WTC11 (cell line): ENCODE results near the gene PDHA1.

Experiments
- ATF1 ChIP-seq: sonication (generic); formaldehyde crosslinking; IDR thresholded peaks from 2 replicates; pipeline ENCODE4 v1.8.1; 2023; ENCODE audit warnings: mild to moderate bottlenecking, moderate library complexity, missing genetic modification reagents
- HMGA2 ChIP-seq: fragments of 250-450 bp; sonication (Bioruptor Pico); IDR thresholded peaks from 2 replicates; pipeline ENCODE4 v1.4.0; 2021; ENCODE audit warnings: mild to moderate bottlenecking, moderate library complexity
- IRF2 ChIP-seq: sonication (generic); formaldehyde crosslinking; IDR thresholded peaks from 2 replicates; pipeline ENCODE4 v1.8.0; 2022; ENCODE audit warnings: low read depth, missing genetic modification reagents, borderline replicate concordance
- MYBL2 ChIP-seq: sonication (generic); formaldehyde crosslinking; IDR thresholded peaks from 2 replicates; pipeline ENCODE4 v1.8.1; 2023; ENCODE audit warnings: mild to moderate bottlenecking, moderate library complexity, missing genetic modification reagents
- NFYB ChIP-seq: sonication (generic); formaldehyde crosslinking; conservative IDR thresholded peaks from 2 replicates; pipeline ENCODE4 v1.8.0; 2022; ENCODE audit warnings: low read depth, missing genetic modification reagents
- ZNF317 ChIP-seq: sonication (generic); formaldehyde crosslinking; IDR thresholded peaks from 2 replicates; pipeline ENCODE4 v1.8.1; 2023; ENCODE audit warnings: low read depth, mild to moderate bottlenecking, moderate library complexity, missing genetic modification reagents, borderline replicate concordance
- ZNF423 ChIP-seq: fragments of 250-450 bp; sonication (Bioruptor Pico); IDR thresholded peaks from 2 replicates; pipeline ENCODE4 v2.1.2; 2022; ENCODE audit warnings: mild to moderate bottlenecking, moderate library complexity
- TF ChIP-seq, protein P1 (sequence below): fragments of 200-600 bp; IDR thresholded peaks from 2 replicates; pipeline ENCODE4 v1.8.0; 2022; ENCODE audit warnings: antibody characterized with exemption
- TF ChIP-seq, protein P2 (sequence below): sonication (generic); formaldehyde crosslinking; IDR thresholded peaks from 2 replicates; pipeline ENCODE4 v1.8.1; 2022; ENCODE audit warnings: mild to moderate bottlenecking, missing genetic modification reagents, moderate library complexity, borderline replicate concordance

- no peak for TF ChIP-seq MYBL2 (CRISPR knock-in tag)
- TF ChIP-seq ATF1, result no peak
- TF ChIP-seq, protein P1, sequence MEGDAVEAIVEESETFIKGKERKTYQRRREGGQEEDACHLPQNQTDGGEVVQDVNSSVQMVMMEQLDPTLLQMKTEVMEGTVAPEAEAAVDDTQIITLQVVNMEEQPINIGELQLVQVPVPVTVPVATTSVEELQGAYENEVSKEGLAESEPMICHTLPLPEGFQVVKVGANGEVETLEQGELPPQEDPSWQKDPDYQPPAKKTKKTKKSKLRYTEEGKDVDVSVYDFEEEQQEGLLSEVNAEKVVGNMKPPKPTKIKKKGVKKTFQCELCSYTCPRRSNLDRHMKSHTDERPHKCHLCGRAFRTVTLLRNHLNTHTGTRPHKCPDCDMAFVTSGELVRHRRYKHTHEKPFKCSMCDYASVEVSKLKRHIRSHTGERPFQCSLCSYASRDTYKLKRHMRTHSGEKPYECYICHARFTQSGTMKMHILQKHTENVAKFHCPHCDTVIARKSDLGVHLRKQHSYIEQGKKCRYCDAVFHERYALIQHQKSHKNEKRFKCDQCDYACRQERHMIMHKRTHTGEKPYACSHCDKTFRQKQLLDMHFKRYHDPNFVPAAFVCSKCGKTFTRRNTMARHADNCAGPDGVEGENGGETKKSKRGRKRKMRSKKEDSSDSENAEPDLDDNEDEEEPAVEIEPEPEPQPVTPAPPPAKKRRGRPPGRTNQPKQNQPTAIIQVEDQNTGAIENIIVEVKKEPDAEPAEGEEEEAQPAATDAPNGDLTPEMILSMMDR, result no peak
- no peak for TF ChIP-seq ZNF423 (CRISPR knock-in tag)
- TF ChIP-seq, protein P2, sequence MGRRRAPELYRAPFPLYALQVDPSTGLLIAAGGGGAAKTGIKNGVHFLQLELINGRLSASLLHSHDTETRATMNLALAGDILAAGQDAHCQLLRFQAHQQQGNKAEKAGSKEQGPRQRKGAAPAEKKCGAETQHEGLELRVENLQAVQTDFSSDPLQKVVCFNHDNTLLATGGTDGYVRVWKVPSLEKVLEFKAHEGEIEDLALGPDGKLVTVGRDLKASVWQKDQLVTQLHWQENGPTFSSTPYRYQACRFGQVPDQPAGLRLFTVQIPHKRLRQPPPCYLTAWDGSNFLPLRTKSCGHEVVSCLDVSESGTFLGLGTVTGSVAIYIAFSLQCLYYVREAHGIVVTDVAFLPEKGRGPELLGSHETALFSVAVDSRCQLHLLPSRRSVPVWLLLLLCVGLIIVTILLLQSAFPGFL (CRISPR knock-in tag), result no peak
- TF ChIP-seq IRF2 (CRISPR knock-in tag), result no peak
- TF ChIP-seq NFYB, result peak; percentile 75
- no peak for TF ChIP-seq HMGA2 (CRISPR knock-in tag)
- TF ChIP-seq ZNF317, result no peak
Measured at GRCh38 chrX:19343535-19344408, at the start of gene PDHA1.
